ENCODE results near the gene EYA3.

DNA sequence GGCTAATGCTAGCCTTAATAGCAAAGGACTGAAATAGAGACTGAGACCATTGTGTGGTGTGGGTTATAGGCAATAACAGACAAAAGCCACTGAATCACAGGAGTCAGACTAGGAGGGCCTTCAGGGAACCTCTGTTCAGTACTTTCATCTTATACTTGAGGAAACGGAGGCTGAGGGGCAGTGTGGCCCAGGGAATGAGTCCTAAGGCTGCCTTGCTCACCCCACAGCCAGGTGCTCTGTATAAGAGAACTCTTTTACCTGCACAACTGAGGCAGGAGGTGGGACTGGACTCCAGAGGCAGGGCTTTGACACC, 150.9 kb downstream of the EYA3 start:
- TF ChIP-seq CTCF (IDR thresholded peaks at IDR 0.05; ENCODE audit: insufficient read depth, low read depth, low read length) (no peak), EZH2 (IDR thresholded peaks at IDR 0.05; ENCODE audit: insufficient read depth, low read length) (no peak)
